Measurements from ENCODE around the gene NOMO2.
"Not testable (repeated sequence)": the region's sequence is repeated elsewhere in the genome, so short reads cannot be mapped to it uniquely, and the experiment has no call there.

The NOMO2 gene

DNA sequence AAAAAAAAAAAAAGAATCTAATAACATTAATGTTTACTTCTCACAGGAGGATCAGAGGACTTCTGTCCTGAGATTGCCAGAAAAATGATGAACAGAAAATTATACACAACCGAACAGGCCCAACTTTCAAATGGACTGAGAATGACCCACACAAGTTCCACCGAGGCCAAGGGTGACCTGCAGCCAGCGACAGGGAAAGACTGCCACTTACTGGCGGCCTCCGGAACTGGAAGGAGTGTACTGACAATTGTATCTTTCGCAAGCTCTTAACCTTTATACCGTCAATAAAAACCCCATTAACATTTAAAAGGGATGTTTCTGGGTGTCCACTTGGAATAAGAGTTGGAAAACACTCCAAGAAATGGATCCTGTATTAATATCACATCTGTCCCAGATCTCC lies 63.5 kb downstream of the NOMO2 start:
- no CpG with 5 or more reads among the region's 7 CpGs for WGBS (ENCODE audit: insufficient coverage, insufficient read length)
- H3K27ac ChIP-seq (ENCODE audit: low read length); H3K36me3 ChIP-seq (ENCODE audit: control insufficient read depth, insufficient read depth, low read length); DNase-seq (ENCODE audit: low read depth, low spot score); H3K27me3 ChIP-seq (ENCODE audit: control insufficient read depth, insufficient read depth, low read length); H3K4me3 ChIP-seq (ENCODE audit: low read length); H3K9me3 ChIP-seq (ENCODE audit: control insufficient read depth, insufficient read depth, low read length); H3K4me1 ChIP-seq (ENCODE audit: control insufficient read depth, insufficient read depth, low read length): not testable (repeated sequence)

DNA sequence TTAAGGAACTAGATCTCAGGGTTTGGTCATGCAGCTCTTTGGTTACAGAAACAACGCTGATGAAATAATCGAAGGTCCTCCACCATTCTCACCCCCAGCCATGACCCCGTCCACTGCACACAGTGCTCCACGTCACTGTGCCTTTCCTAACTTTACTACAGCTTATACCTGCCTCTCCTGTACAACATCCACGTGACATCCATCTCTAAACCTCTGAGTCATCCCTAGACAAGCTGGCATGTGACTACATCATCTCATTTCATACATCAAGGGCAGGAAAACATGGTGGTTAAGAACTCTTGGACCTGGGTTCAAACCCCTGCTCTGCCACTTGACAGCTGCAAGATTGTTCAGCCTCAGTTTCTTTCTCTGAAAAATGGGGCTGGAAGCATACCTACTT lies 64.9 kb downstream of the NOMO2 start:
- H3K4me1 ChIP-seq (ENCODE audit: control insufficient read depth, insufficient read depth, low read length); H3K9me3 ChIP-seq (ENCODE audit: control insufficient read depth, insufficient read depth, low read length); H3K27me3 ChIP-seq (ENCODE audit: control insufficient read depth, insufficient read depth, low read length); DNase-seq (ENCODE audit: low read depth, low spot score); H3K27ac ChIP-seq (ENCODE audit: low read length); H3K36me3 ChIP-seq (ENCODE audit: control insufficient read depth, insufficient read depth, low read length); H3K4me3 ChIP-seq (ENCODE audit: low read length): not testable (repeated sequence)
- no CpG with 5 or more reads among the region's 5 CpGs for WGBS (ENCODE audit: insufficient coverage, insufficient read length)

DNA sequence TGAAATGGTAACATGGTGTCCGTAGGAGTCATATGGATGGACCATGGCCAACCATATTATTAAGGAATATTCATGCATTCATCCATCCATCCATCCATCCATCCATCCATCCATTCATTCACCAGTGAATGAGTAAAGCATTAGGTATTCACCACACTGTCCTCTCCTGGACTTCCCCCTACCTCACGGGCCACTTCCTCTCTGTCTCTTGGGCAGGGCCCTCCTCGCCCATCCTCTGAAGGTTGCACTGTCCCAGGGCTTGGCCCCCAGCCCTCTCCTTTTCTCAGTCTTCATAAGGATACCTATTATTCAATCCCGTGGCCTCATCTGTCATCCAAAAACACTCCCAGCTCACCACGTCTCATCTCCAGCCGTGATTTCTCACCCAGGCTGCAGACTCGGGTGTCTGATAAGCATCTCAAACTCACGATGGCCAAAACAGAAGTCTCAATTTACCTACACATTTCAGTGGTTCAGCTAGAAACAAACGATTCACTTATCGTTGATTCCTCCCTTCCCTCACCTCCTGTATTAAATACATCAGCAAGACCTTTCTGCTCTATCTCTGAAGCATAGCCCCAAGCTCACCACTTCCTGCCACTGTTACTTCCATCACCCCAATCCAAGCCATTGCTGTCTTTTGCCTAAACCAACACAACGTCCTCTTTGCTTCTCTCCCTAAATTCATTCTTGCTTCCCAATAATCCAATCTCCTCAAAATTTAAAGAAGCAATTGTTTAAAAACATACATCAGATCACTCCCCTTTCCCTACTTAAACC lies 69.6 kb downstream of the NOMO2 start:
- H3K4me1 ChIP-seq (ENCODE audit: control insufficient read depth, insufficient read depth, low read length); H3K4me3 ChIP-seq (ENCODE audit: low read length); H3K27me3 ChIP-seq (ENCODE audit: control insufficient read depth, insufficient read depth, low read length); H3K9me3 ChIP-seq (ENCODE audit: control insufficient read depth, insufficient read depth, low read length); DNase-seq (ENCODE audit: low read depth, low spot score); H3K36me3 ChIP-seq (ENCODE audit: control insufficient read depth, insufficient read depth, low read length); H3K27ac ChIP-seq (ENCODE audit: low read length): not testable (repeated sequence)
- no CpG with 5 or more reads among the region's 11 CpGs for WGBS (ENCODE audit: insufficient coverage, insufficient read length)

DNA sequence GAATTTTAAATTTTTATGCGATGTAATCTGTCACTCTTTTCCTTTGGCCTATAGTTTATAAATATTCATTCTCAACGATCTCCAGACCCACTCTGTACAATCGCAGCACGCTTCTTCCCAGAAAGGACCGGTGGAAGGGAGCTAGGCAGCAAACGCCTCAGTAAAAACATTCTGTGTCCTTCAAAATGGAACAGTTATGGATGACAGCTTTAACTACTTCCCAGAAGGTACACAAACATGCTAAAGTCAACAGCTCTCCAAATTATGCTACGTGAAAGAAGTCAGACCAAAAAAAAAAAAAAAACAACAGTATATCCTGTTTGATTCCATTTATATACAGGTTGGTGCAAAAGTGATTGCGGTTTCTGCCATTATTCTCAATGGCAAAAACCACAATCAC lies 125.9 kb downstream of the NOMO2 start:
- H3K36me3 ChIP-seq (ENCODE audit: control insufficient read depth, insufficient read depth, low read length); DNase-seq (ENCODE audit: low read depth, low spot score); H3K9me3 ChIP-seq (ENCODE audit: control insufficient read depth, insufficient read depth, low read length); H3K4me3 ChIP-seq (ENCODE audit: low read length); H3K27me3 ChIP-seq (ENCODE audit: control insufficient read depth, insufficient read depth, low read length); H3K4me1 ChIP-seq (ENCODE audit: control insufficient read depth, insufficient read depth, low read length); H3K27ac ChIP-seq (ENCODE audit: low read length): not testable (repeated sequence)
- no CpG with 5 or more reads among the region's 8 CpGs for WGBS (ENCODE audit: insufficient coverage, insufficient read length)

DNA sequence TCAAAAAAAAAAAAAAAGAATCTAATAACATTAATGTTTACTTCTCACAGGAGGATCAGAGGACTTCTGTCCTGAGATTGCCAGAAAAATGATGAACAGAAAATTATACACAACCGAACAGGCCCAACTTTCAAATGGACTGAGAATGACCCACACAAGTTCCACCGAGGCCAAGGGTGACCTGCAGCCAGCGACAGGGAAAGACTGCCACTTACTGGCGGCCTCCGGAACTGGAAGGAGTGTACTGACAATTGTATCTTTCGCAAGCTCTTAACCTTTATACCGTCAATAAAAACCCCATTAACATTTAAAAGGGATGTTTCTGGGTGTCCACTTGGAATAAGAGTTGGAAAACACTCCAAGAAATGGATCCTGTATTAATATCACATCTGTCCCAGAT lies 146.1 kb downstream of the NOMO2 start:
- not testable (repeated sequence) for H3K27me3 ChIP-seq (ENCODE audit: control insufficient read depth, insufficient read depth, low read length); H3K36me3 ChIP-seq (ENCODE audit: control insufficient read depth, insufficient read depth, low read length); H3K4me3 ChIP-seq (ENCODE audit: low read length); H3K9me3 ChIP-seq (ENCODE audit: control insufficient read depth, insufficient read depth, low read length); H3K27ac ChIP-seq (ENCODE audit: low read length); DNase-seq (ENCODE audit: low read depth, low spot score); H3K4me1 ChIP-seq (ENCODE audit: control insufficient read depth, insufficient read depth, low read length)
- no CpG with 5 or more reads among the region's 7 CpGs for WGBS (ENCODE audit: insufficient coverage, insufficient read length)

DNA sequence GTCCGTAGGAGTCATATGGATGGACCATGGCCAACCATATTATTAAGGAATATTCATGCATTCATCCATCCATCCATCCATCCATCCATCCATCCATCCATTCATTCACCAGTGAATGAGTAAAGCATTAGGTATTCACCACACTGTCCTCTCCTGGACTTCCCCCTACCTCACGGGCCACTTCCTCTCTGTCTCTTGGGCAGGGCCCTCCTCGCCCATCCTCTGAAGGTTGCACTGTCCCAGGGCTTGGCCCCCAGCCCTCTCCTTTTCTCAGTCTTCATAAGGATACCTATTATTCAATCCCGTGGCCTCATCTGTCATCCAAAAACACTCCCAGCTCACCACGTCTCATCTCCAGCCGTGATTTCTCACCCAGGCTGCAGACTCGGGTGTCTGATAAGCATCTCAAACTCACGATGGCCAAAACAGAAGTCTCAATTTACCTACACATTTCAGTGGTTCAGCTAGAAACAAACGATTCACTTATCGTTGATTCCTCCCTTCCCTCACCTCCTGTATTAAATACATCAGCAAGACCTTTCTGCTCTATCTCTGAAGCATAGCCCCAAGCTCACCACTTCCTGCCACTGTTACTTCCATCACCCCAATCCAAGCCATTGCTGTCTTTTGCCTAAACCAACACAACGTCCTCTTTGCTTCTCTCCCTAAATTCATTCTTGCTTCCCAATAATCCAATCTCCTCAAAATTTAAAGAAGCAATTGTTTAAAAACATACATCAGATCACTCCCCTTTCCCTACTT lies 152.2 kb downstream of the NOMO2 start:
- H3K36me3 ChIP-seq (ENCODE audit: control insufficient read depth, insufficient read depth, low read length); DNase-seq (ENCODE audit: low read depth, low spot score); H3K4me1 ChIP-seq (ENCODE audit: control insufficient read depth, insufficient read depth, low read length); H3K4me3 ChIP-seq (ENCODE audit: low read length); H3K27me3 ChIP-seq (ENCODE audit: control insufficient read depth, insufficient read depth, low read length); H3K27ac ChIP-seq (ENCODE audit: low read length); H3K9me3 ChIP-seq (ENCODE audit: control insufficient read depth, insufficient read depth, low read length): not testable (repeated sequence)
- no CpG with 5 or more reads among the region's 11 CpGs for WGBS (ENCODE audit: insufficient coverage, insufficient read length)

DNA sequence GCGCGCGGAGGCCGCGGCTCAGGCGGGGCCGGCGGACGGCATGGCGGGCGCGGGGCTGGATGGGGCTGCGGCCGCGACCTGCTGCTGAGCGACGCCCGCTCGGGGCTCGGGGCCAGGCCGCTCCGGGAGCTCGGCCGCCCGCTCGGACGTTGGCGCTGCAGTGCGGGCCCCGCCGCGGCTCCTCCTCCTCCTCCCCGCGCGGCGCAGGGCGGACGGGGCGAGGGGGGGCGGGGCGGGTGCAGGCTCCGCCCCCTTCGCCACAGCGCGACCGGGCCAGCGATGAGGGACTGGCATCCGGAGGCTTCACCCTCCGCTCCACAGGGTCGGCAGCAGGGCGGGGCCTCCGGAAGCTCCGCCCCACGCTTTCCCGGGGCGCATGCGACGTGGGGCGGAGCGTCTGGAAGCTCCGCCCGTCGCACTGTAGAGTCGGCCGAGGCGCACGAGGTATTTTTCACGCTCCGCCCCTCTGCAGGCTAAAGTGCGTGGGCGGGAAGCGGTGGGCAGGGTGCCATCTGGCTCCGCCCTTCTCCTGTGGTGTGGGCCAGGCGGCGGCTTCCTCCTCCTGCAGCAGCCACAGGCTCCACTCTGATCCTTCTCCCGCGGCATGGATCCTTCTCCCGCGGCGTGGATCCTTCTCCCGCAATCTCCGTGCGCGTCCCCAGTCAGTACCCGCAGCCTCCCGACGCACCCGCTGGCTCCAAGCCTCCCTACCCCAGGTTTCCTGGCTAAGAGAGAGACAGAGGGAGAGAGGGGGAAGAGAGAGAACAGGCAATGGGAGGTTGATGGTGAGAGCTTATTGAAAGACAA lies 159.8 kb downstream of the NOMO2 start:
- DNase-seq (ENCODE audit: low read depth, low spot score): not testable (repeated sequence)

DNA sequence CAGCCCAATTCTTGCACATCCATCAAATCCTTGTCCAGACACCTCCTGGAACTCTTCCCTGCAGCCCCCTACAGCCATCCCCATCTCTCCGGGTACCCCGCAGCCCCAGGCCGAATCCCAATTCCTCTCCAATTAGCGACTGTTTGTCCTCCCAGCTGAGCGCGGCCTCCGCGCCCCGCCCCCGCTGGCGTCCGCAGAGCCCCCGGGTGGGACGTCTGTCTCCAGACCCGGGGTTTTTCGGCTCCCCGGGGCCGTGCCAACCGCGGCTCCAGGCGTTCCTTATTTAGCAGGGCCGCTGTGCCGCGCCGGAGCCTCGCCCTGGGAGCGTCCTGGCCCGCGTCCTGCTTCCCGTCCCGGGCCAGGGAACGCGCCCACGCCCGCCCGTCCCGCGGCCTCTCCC lies 160.7 kb downstream of the NOMO2 start:
- not testable (repeated sequence) for H3K4me1 ChIP-seq (ENCODE audit: control insufficient read depth, insufficient read depth, low read length); H3K4me3 ChIP-seq (ENCODE audit: low read length); H3K27me3 ChIP-seq (ENCODE audit: control insufficient read depth, insufficient read depth, low read length); DNase-seq (ENCODE audit: low read depth, low spot score); H3K9me3 ChIP-seq (ENCODE audit: control insufficient read depth, insufficient read depth, low read length); H3K27ac ChIP-seq (ENCODE audit: low read length); H3K36me3 ChIP-seq (ENCODE audit: control insufficient read depth, insufficient read depth, low read length)
- no CpG with 5 or more reads among the region's 38 CpGs for WGBS (ENCODE audit: insufficient coverage, insufficient read length)

More for the DNA sequence above, 159.8 kb downstream of the NOMO2 start:
- H3K4me3 ChIP-seq (ENCODE audit: low read length); H3K36me3 ChIP-seq (ENCODE audit: control insufficient read depth, insufficient read depth, low read length); H3K27ac ChIP-seq (ENCODE audit: low read length); H3K4me1 ChIP-seq (ENCODE audit: control insufficient read depth, insufficient read depth, low read length); H3K9me3 ChIP-seq (ENCODE audit: control insufficient read depth, insufficient read depth, low read length); H3K27me3 ChIP-seq (ENCODE audit: control insufficient read depth, insufficient read depth, low read length): not testable (repeated sequence)
- WGBS (ENCODE audit: insufficient coverage, insufficient read length): no CpG with 5 or more reads among the region's 88 CpGs

DNA sequence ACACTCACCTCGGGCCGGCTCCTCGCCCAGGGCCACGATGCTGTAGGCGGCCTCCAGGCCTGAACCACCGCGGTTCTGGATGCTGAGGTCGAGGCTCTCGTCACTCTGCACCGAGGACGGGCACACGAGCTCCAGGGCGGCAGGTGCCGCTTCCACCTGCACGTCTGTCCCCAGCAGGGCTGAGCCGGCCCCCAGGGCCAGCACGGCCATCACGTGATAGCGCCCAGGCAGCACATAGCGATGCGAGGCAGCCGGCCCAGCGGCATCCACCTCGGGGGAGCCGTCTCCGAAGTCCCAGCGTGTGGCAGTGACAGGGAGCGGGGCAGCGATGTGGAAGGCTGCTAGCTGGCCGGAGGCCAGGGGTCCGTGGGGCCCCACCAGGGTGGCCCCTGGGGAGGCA lies 167.5 kb downstream of the NOMO2 start:
- no CpG with 5 or more reads among the region's 31 CpGs for WGBS (ENCODE audit: insufficient coverage, insufficient read length)
- H3K4me1 ChIP-seq (ENCODE audit: control insufficient read depth, insufficient read depth, low read length); H3K36me3 ChIP-seq (ENCODE audit: control insufficient read depth, insufficient read depth, low read length); H3K4me3 ChIP-seq (ENCODE audit: low read length); H3K9me3 ChIP-seq (ENCODE audit: control insufficient read depth, insufficient read depth, low read length); H3K27me3 ChIP-seq (ENCODE audit: control insufficient read depth, insufficient read depth, low read length); DNase-seq (ENCODE audit: low read depth, low spot score); H3K27ac ChIP-seq (ENCODE audit: low read length): not testable (repeated sequence)

DNA sequence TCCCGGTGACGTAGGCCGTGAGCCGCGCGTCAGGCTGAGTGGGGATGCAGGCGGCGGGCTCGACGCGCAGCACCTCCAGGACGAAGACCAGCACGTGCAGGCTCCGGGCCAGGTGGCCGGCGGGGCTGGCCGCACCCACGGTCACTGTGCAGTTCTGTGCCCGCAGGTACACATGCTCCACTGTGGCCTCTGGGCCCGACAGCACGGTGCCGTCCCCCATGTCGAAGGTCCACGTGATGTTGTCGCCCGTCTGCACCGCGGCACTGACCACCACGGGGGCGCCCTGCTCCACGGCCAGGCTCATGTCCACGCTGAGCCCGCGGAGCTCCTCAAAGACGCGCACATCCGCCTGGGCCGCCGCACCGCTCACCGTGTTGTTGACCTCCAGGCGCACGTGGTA lies 174.1 kb downstream of the NOMO2 start:
- H3K9me3 ChIP-seq (ENCODE audit: control insufficient read depth, insufficient read depth, low read length); H3K36me3 ChIP-seq (ENCODE audit: control insufficient read depth, insufficient read depth, low read length); H3K4me3 ChIP-seq (ENCODE audit: low read length); H3K27ac ChIP-seq (ENCODE audit: low read length); DNase-seq (ENCODE audit: low read depth, low spot score); H3K4me1 ChIP-seq (ENCODE audit: control insufficient read depth, insufficient read depth, low read length); H3K27me3 ChIP-seq (ENCODE audit: control insufficient read depth, insufficient read depth, low read length): not testable (repeated sequence)
- no CpG with 5 or more reads among the region's 43 CpGs for WGBS (ENCODE audit: insufficient coverage, insufficient read length)
